Adrenal gland (tissue), 12 donors: ENCODE data around the gene MRPS5. TPM values are rescaled to one million over a fixed set of nuclear protein-coding genes. Genes with fewer than 3 reads are reported as not detected.

ENCODE experiments used
- DNase-seq, 7 donors: peaks; one replicate each; pipeline ENCODE4 v3.0.0-alpha.2; 2019 to 2020
- H3K27ac ChIP-seq, 5 donors: fragments of 200-600 bp; sonication (generic) in 4 of 5; 1 replicate in 3 of 5; 2 replicates in 2 of 5; pipeline versions ENCODE4 v1.5.1 to v1.8.0; 2016 to 2020; ENCODE audit warnings: mild to moderate bottlenecking in 1 of 5
- H3K27me3 ChIP-seq: fragments of 200-600 bp; 2 replicates; pipeline ENCODE4 v1.8.0; 2021
- H3K36me3 ChIP-seq, 2 donors: fragments of 200-600 bp; replicated peaks in 1 of 2; 1 replicate in 1 of 2; 2 replicates in 1 of 2; pipeline versions ENCODE4 v1.5.1 to v1.8.0; 2018 to 2022
- H3K4me1 ChIP-seq, 2 donors: fragments of 200-600 bp; replicated peaks in 1 of 2; 1 replicate in 1 of 2; 2 replicates in 1 of 2; pipeline versions ENCODE4 v1.5.1 to v1.8.0; 2018 to 2021
- H3K4me3 ChIP-seq, 4 donors: fragments of 200-600 bp; sonication (generic) in 3 of 4; one replicate each; pipeline ENCODE4 v1.5.1; 2016 to 2018
- H3K9me3 ChIP-seq, 3 donors: fragments of 200-600 bp; sonication (generic) in 1 of 3; replicated peaks in 1 of 3; 1 replicate in 2 of 3; 2 replicates in 1 of 3; pipeline versions ENCODE4 v1.5.1 to v1.8.0; 2016 to 2021
- CTCF ChIP-seq, 6 experiments: fragments of 450-650 bp in 4 of 6; fragments of 200-600 bp in 2 of 6; sonication (generic) in 1 of 6; IDR thresholded peaks; 1 replicate in 5 of 6; 2 replicates in 1 of 6; pipeline versions ENCODE4 v1.5.1 to v1.8.0; 2016 to 2021; ENCODE audit warnings: antibody characterized with exemption in 6 of 6, mild to moderate bottlenecking in 2 of 6, moderate library complexity in 1 of 6
- POLR2A ChIP-seq, 2 donors: fragments of 450-650 bp; IDR thresholded peaks; one replicate each; pipeline ENCODE4 v1.6.1; 2017; ENCODE audit warnings: antibody characterized with exemption in 2 of 2, mild to moderate bottlenecking in 2 of 2, moderate library complexity in 1 of 2
- WGBS, 4 donors: extraction: QIAGEN DNeasy Blood & Tissue Kit in 2 of 4; methylation state at CpG; one replicate each; pipeline versions ENCODE4 v1.1.5 to v1.1.7; 2013 to 2017; 5-methylcytosine and 5-hydroxymethylcytosine counted together
- intact Hi-C, 2 donors: fragments of 100-400 bp; cut with DNase I; formaldehyde crosslinking; loops; one replicate each; pipeline versions ENCODE4 v1.14.1 to v1.15.0; 2022 to 2023
- polyA plus RNA-seq, 3 donors: library from polyadenylated mRNA; stranded (reverse); fragments of 200-250 nt in 2 of 3; fragments of 350-450 nt in 1 of 3; fragmentation: Illumina TruSeq in 1 of 3; extraction: RNeasy Lipid Tissue Mini Kit (QIAGEN cat#74804) in 1 of 3; gene quantifications; one replicate each; pipeline ENCODE4 v1.2.3, GENCODE V29; 2013 to 2014
- total RNA-seq, 9 donors: library from RNA; depleted of rRNA in 4 of 9; stranded (reverse); fragments of >200 nt in 4 of 9; fragments of 120-200 nt in 1 of 9; fragmentation: NEBNext Ultra II Directional in 1 of 9; extraction: Animal tissue kit (Norgen Biotek cat#: 25700) in 1 of 9; gene quantifications; one replicate each; pipeline versions ENCODE4 v1.1.0 to v1.2.4, GENCODE V29; 2013 to 2023
- donor health status: healthy with polysubstance abuse.
- donor health status: Bipolar disorder and iron deficiency.
- donor health status: DM: yes; HTN: yes; CAD: no.
- donor health status: DM: no; HTN: no; CAD: no.
- donor health status: DM: no; HTN: no; CAD: no.
- donor health status: DM: yes; HTN: yes; CAD: no.

Gene MRPS5
- total and polyA plus RNA-seq, 12 donors: 41.0 to 99.0 (median 60.3) TPM

- TF ChIP-seq POLR2A (IDR thresholded peaks at IDR 0.05) (no peak), CTCF (IDR thresholded peaks at IDR 0.05) (no peak)
These were observed 35.6 kb downstream of the MRPS5 start for GRCh38 chr2:95086017-95086416.

GRCh38 chr2:95082477-95082876, 39.1 kb downstream of the MRPS5 start:
- 82 to 95% (median 90%) methylated on average over 2 of the region's 2 CpGs for WGBS, 4 donors
- TF ChIP-seq CTCF (IDR thresholded peaks at IDR 0.05): no peak
- no peak for TF ChIP-seq POLR2A (IDR thresholded peaks at IDR 0.05)
- Histone ChIP-seq H3K4me1 (no peaks in the 10 kb centered on the region), H3K27me3 (peaks cover 6% of the 10 kb centered on the region), H3K27ac (no peak overlapping the region), H3K36me3 (peaks cover 0 to 26% of the 10 kb centered on the region in 2 donors), H3K4me3 (no peak overlapping the region), H3K9me3 (no peaks in the 10 kb centered on the region)
- no peak for DNase-seq
- intact Hi-C loops: no loop called here

More at GRCh38 chr2:95086017-95086416, 35.6 kb downstream of the MRPS5 start:
- no peaks in the 10 kb centered on the region for H3K27me3 ChIP-seq
- no peak for DNase-seq
- intact Hi-C loops: no loop called here
- H3K27ac ChIP-seq: no peak overlapping the region
- H3K36me3 ChIP-seq: peaks cover 0 to 46% of the 10 kb centered on the region in 2 donors
- WGBS, 4 donors: 93 to 100% (median 98%) methylated on average over 1 of the region's 1 CpG
- no peak overlapping the region for H3K4me3 ChIP-seq
- no peaks in the 10 kb centered on the region for H3K9me3 ChIP-seq
- no peaks in the 10 kb centered on the region for H3K4me1 ChIP-seq

- no peak for TF ChIP-seq POLR2A (IDR thresholded peaks at IDR 0.05)
- no peak for TF ChIP-seq CTCF (IDR thresholded peaks at IDR 0.05)
- peaks cover 0 to 6% of the 10 kb centered on the region in 2 donors for H3K4me1 ChIP-seq
- WGBS, 4 donors: 31 to 38% (median 34%) methylated on average over 7 of the region's 7 CpGs
- H3K4me3 ChIP-seq: no peak overlapping the region
- peaks cover 15% of the 10 kb centered on the region for H3K27me3 ChIP-seq
- no peaks in the 10 kb centered on the region for H3K36me3 ChIP-seq
- no peaks in the 10 kb centered on the region for H3K9me3 ChIP-seq
- intact Hi-C loops: no loop called here
- no peak overlapping the region for H3K27ac ChIP-seq
- DNase-seq: no peak
These were observed 42.4 kb downstream of the MRPS5 start for GRCh38 chr2:95079199-95079683.

GRCh38 chr2:95077861-95078603, 43.6 kb downstream of the MRPS5 start:
- no peak overlapping the region for H3K27ac ChIP-seq
- no peaks in the 10 kb centered on the region for H3K9me3 ChIP-seq
- H3K4me1 ChIP-seq: peaks cover 0 to 6% of the 10 kb centered on the region in 2 donors
- H3K4me3 ChIP-seq: no peak overlapping the region
- H3K27me3 ChIP-seq: peaks cover 20% of the 10 kb centered on the region
- H3K36me3 ChIP-seq: no peaks in the 10 kb centered on the region
- 42 to 68% (median 51%) methylated on average over 9 to 10 of the region's 10 CpGs for WGBS, 4 donors
- DNase-seq: no peak
- TF ChIP-seq CTCF (IDR thresholded peaks at IDR 0.05): no peak
- intact Hi-C loops: no loop called here
